Peyer's patch (tissue), 4 donors: ENCODE results near the gene PPP6R3. TPM values are rescaled to one million over a fixed set of nuclear protein-coding genes. Genes with fewer than 3 reads are reported as not detected.

Source experiments
- DNase-seq, 3 donors: peaks; one replicate each; pipeline ENCODE4 v3.0.0-alpha.2; 2017 to 2019
- H3K27ac ChIP-seq, 4 donors: fragments of 200-600 bp; sonication (generic); one replicate each; pipeline ENCODE4 v1.5.1; 2016 to 2019
- H3K27me3 ChIP-seq, 2 donors: fragments of 200-600 bp; sonication (generic); one replicate each; pipeline ENCODE4 v1.5.1; 2019
- H3K36me3 ChIP-seq, 3 donors: fragments of 200-600 bp; sonication (generic); one replicate each; pipeline ENCODE4 v1.5.1; 2016 to 2019
- H3K4me1 ChIP-seq, 4 donors: fragments of 200-600 bp; sonication (generic); one replicate each; pipeline ENCODE4 v1.5.1; 2016 to 2019
- H3K4me3 ChIP-seq, 4 donors: fragments of 200-600 bp; sonication (generic); 1 replicate in 3 of 4; 2 replicates in 1 of 4; pipeline ENCODE4 v1.5.1; 2016 to 2019; ENCODE audit warnings: mild to moderate bottlenecking in 1 of 4
- H3K9me3 ChIP-seq, 4 donors: fragments of 200-600 bp; sonication (generic); one replicate each; pipeline ENCODE4 v1.5.1; 2016 to 2019; ENCODE audit warnings: mild to moderate bottlenecking in 1 of 4
- CTCF ChIP-seq, 6 experiments: fragments of 450-650 bp in 4 of 6; fragments of 200-600 bp in 2 of 6; sonication (generic) in 1 of 6; IDR thresholded peaks; one replicate each; pipeline ENCODE4 v1.5.1; 2017 to 2019; ENCODE audit warnings: antibody characterized with exemption in 6 of 6, mild to moderate bottlenecking in 3 of 6, moderate library complexity in 1 of 6
- POLR2A ChIP-seq, 2 donors: fragments of 450-650 bp; IDR thresholded peaks; one replicate each; pipeline ENCODE4 v1.5.1; 2017; ENCODE audit warnings: antibody characterized with exemption in 2 of 2, mild to moderate bottlenecking in 2 of 2, moderate library complexity in 2 of 2
- total RNA-seq, 4 donors: library from RNA; depleted of rRNA; stranded (reverse); fragments of >200 nt; gene quantifications; one replicate each; pipeline ENCODE4 v1.1.0, GENCODE V29; 2016

Gene PPP6R3
- total RNA-seq, 4 donors from 2014 or later, result 130 to 282 (median 156) TPM

GRCh38 chr11:68480193-68480592 is 19.6 kb downstream of the PPP6R3 start:
- Histone ChIP-seq H3K36me3 (no peaks in the 10 kb centered on the region), H3K9me3 (no peaks in the 10 kb centered on the region), H3K27me3 (no peaks in the 10 kb centered on the region), H3K27ac (no peak overlapping the region), H3K4me3 (no peak overlapping the region), H3K4me1 (peaks cover 0 to 9% (median 3%) of the 10 kb centered on the region in 4 donors)
- DNase-seq, result no peak
- TF ChIP-seq CTCF (IDR thresholded peaks at IDR 0.05), result no peak
- no peak for TF ChIP-seq POLR2A (IDR thresholded peaks at IDR 0.05)

GRCh38 chr11:68480852-68481510 is 20.4 kb downstream of the PPP6R3 start:
- no peaks in the 10 kb centered on the region for H3K9me3 ChIP-seq
- H3K4me3 ChIP-seq, result no peak overlapping the region
- peaks cover 0 to 9% (median 3%) of the 10 kb centered on the region in 4 donors for H3K4me1 ChIP-seq
- no peaks in the 10 kb centered on the region for H3K27me3 ChIP-seq
- H3K27ac ChIP-seq, result no peak overlapping the region
- TF ChIP-seq CTCF (IDR thresholded peaks at IDR 0.05) (no peak), POLR2A (IDR thresholded peaks at IDR 0.05) (no peak)
- no peaks in the 10 kb centered on the region for H3K36me3 ChIP-seq
- no peak for DNase-seq

- no peak for DNase-seq
- Histone ChIP-seq H3K27ac (no peak overlapping the region), H3K4me1 (peaks cover 0 to 9% (median 3%) of the 10 kb centered on the region in 4 donors), H3K9me3 (no peaks in the 10 kb centered on the region), H3K27me3 (no peaks in the 10 kb centered on the region), H3K4me3 (no peak overlapping the region), H3K36me3 (no peaks in the 10 kb centered on the region)
- TF ChIP-seq POLR2A (IDR thresholded peaks at IDR 0.05) (no peak), CTCF (IDR thresholded peaks at IDR 0.05) (no peak)
Observed at GRCh38 chr11:68481579-68482240, 21.2 kb downstream of the PPP6R3 start.

GRCh38 chr11:68488623-68489022 is 28.1 kb downstream of the PPP6R3 start:
- DNase-seq, result no peak
- Histone ChIP-seq H3K36me3 (no peaks in the 10 kb centered on the region), H3K4me3 (no peak overlapping the region), H3K27me3 (no peaks in the 10 kb centered on the region), H3K27ac (no peak overlapping the region), H3K9me3 (no peaks in the 10 kb centered on the region), H3K4me1 (no peaks in the 10 kb centered on the region)
- TF ChIP-seq CTCF (IDR thresholded peaks at IDR 0.05) (no peak), POLR2A (IDR thresholded peaks at IDR 0.05) (no peak)

- Histone ChIP-seq H3K4me1 (peaks cover 0 to 31% (median 11%) of the 10 kb centered on the region in 4 donors), H3K27me3 (no peaks in the 10 kb centered on the region)
- TF ChIP-seq CTCF (IDR thresholded peaks at IDR 0.05) (no peak), POLR2A (IDR thresholded peaks at IDR 0.05) (no peak)
Observed at GRCh38 chr11:68495220-68495729, 34.7 kb downstream of the PPP6R3 start.

More at GRCh38 chr11:68495220-68495729, 34.7 kb downstream of the PPP6R3 start:
- Histone ChIP-seq H3K4me3 (no peak overlapping the region), H3K36me3 (no peaks in the 10 kb centered on the region), H3K27ac (no peak overlapping the region), H3K9me3 (no peaks in the 10 kb centered on the region)
- no peak for DNase-seq
